GM18861 (cell line): ENCODE data around the gene ENDOG.
"Not testable (repeated sequence)": the region's sequence is repeated elsewhere in the genome, so short reads cannot be mapped to it uniquely, and the experiment has no call there.

ENCODE experiments used
- ATAC-seq: cut with Tn5 transposase; IDR thresholded peaks from one replicate; pipeline ENCODE4 v1.9.1; 2021; ENCODE audit not compliant: unreplicated experiment

ENDOG gene

DNA sequence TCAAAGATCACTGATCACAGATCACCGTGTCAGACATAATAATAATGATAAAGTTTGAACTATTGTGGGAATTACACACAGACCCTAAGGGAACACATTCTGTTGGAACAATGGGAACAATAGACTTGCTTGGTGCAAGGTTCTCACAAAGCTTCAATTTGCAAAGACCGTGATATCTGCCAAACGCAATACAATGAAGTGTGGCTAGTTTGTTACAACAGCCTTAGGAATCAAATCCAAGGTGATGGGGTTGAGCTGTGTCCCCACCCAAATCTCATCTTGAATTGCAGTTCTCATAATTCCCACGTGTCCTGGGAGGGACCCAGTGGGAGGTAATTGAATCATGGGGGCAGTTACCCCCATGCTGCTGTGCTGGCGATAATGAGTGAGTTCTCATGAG is 42.6 kb downstream of the ENDOG start:
- no peak for ATAC-seq

DNA sequence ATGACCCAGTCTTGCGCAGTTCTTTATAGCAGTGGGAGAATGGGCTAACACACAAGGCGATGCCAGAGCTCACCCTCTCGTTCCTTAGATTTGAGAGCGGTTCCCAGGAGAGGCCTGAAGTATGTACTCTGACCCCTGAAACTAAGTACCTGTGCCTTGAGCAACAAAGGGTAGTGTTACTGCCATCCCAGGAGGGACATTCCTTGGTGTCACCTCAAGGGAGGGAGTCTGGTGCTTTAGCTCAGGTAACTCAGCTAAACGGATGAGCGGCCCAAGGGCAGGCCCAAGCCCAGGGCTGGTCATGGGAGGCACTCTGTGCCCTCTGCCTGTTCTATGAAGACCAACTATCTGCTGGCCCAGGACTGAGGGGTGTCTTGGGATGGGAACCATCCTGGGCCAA is 43.2 kb downstream of the ENDOG start:
- no peak for ATAC-seq

DNA sequence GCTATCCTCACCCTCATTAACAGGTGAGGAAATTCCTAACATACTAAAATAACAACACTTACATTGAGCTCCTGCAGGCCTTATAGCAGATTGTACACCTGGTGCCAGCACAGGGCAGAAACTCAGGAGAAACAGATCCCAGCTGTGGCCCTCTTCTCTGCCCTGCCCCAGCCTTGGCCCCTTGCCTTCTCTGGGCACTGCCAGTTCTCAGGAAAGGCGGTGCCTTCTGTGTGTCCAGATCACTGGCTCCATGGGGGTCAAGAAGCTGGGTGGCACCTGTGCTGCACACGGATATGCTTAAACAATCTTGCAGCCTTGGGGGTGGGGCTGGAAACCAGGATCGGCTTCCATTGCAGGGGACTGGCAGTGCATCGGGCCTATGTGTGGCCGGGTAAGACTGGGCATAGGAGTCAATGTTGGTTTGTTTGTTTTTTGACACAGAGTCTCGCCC is 44.1 kb downstream of the ENDOG start:
- no peak for ATAC-seq

DNA sequence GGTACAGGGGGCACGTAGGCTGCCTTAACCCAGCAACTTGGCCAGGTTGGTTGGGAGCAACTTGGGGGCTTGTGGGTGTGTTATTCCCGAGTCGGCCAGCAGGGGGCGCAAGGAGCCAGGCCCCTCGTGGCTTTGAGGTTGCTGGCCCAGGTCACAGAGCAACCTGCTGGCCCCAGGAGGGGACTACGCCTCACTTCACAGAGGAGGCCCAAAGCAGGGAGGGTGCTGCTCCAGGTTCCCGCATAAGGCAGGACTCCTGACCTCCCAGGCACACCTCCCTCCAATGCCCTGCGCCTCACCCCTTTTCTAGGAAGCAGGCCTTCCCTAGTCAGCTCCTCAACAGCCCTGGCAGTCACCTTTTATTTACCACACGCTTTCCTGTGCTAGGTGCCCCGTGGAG is 45.3 kb downstream of the ENDOG start:
- no peak for ATAC-seq

DNA sequence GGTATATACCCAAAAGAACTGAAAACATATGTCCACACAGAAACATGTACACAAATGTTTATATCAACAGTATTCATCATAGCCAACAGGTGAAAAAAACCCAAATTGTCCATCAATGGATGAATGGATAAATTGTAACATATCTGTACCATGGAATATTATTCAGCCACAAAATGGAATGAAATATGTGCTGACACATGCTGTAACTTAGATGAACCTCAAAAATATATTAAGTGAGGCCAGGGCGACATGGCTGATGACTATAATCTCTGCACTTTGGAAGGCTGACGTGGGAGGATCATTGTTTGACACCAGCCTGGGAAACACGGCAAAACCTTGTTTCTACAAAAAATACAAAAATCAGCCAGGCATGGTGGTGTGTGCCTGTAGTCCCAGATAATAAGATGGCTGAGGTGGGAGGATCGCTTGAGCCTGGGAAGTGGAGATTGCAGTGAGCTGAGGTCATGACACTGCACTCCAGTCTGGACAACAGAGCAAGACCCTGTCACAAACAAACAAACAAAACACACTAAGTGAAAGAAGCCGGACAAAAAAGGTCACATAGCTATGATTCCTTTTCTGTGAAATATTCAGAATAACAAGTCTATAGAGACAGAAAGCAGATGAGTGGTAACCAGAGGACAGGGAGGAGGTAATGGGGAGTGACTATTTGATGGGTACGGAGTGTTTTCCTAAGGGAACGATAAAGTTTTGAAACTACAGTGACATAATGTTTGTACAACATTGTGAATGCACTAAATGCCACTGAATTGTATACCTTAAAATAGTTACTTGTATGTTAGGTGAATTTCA is 52.0 kb downstream of the ENDOG start:
- no peak for ATAC-seq

DNA sequence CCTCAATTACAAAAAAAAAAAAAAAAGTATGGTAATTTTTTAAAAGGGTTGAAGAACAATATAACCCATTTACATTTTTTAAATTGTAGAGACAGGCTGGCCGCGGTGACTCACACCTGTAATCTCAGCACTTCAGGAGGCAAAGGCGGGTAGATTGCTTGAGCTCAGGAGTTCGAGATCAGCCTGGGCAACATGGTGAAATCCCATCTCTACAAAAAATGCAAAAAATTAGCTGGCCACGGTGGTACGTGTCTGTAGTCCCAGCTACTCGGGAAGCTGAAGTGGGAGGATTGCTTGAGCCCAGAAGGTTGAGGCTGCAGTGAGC is 52.6 kb downstream of the ENDOG start:
- ATAC-seq, result not testable (repeated sequence)
